Germinal center (tissue), 1 donor: ENCODE results near the gene ELANE.
"Not testable (repeated sequence)": the region's sequence is repeated elsewhere in the genome, so short reads cannot be mapped to it uniquely, and the experiment has no call there.

Source experiments
- DNase-seq: peaks from one replicate; pipeline ENCODE4 v3.0.0; 2012; ENCODE audit warnings: mixed read lengths, low spot score

ELANE gene

DNA sequence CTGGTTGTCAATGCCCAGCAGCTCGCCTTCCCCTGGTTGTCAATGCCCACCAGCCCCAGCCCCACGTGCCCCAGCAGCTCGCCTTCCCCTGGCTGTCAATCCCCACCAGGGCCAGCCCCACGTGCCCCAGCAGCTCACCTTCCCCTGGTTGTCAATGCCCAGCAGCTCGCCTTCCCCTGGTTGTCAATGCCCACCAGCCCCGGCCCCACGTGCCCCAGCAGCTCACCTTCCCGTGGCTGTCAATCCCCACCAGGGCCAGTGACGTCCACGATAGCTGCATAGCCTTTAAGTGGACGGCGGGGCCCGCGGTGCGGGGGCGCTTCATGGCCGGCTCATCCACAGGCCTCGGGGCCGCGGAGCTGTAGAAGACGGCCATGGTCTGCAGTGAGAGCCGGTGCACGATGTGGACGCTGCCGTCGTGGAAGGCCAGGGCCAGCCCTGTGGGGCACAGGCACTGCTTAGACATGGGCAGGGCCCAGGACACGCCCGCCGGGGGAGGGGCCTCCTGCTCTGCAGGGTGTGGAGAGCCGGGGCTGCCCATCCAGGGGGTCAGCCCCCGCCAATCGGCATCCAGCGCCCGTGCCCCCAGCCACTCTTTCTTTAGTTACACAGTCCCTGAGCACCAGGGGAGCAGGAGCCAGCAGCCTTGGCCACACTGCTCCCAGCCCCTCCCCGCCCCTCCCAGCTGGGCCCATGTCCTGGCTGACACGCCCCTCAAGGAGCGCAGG, 27.8 kb downstream of the ELANE start:
- DNase-seq, result no peak

DNA sequence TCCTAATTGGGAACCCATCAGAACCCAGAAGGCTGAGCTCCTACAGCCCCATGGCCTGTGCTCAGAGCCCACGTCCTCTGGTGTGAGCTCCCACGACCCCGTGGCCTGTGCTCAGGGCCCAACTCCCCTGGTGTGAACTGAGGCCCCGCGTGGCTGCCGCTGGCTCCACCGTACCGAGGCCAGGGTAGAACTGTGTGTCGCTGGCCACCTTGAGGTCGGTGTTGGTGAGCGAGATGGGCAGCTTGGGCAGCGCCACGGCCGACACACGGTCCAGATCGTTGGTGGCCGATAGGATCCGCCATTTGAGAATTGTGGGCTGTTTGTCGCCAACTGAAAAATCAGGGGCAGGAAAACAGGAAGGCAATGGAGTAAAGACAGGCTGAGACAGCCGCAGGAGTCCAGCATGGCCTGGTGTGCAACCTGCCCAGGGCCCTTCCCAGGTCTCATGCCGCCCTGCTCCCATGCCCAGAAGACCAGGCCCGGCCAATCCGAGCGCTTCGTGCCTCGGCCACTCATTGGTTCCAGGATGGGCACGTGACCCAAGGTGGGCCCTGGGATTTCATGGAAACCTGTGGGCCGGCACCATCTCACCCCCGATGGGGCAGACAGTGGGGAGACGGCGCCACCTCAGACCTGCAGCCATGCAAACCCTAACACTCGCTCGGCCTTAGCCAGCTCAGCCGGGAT, 29.4 kb downstream of the ELANE start:
- no peak for DNase-seq

DNA sequence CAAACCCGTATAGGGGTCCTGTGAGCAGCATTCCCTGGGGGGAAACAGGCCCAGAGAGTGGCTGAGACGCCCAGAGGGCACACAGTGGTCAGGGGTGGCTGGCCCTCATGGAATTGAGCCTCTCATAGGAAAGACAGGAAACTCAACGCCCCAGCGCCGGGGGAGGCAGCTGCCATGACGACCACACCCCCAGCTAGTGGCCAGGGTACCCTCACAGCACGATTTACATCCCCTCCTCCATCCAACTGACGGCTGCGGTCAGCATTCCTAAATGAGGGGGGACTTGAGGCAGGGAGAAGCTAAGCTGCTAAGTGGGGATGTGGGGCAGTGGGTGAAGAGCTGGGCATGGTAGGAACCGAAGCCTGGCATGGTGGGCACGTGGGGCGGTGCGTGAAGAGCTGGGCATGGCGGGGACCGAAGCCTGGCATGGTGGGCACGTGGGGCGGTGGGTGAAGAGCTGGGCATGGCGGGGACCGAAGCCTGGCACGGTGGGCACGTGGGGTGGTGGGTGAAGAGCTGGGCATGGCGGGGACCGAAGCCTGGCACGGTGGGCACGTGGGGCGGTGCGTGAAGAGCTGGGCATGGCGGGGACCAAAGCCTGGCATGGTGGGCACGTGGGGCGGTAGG, 30.9 kb downstream of the ELANE start:
- no peak for DNase-seq

DNA sequence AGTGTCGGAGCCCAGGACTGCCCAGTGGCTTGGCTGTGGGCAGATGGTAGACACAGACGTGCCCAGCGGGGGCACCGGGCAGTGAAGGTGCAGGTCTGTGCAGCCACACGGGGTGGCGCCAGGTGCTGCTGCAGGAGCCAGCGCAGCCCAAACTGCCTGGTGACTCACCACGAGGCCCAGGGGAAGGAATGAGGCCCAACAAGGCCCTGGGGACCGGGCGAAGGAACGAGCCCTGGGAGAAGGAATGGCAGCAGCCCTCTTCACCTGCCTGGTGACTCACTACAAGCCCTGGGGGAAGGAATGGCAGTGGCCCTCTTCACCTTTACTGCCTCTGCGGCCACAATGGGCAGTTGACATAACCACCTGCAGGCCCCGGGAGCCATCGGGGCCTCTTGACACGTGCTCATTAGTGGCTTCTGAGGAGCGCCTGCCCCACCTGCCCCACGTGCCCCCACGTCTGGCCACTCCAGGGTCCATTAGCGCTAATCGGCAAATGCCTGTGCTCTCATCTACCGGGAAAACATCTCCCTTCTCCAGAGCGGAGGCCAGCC, 31.6 kb downstream of the ELANE start:
- no peak for DNase-seq

DNA sequence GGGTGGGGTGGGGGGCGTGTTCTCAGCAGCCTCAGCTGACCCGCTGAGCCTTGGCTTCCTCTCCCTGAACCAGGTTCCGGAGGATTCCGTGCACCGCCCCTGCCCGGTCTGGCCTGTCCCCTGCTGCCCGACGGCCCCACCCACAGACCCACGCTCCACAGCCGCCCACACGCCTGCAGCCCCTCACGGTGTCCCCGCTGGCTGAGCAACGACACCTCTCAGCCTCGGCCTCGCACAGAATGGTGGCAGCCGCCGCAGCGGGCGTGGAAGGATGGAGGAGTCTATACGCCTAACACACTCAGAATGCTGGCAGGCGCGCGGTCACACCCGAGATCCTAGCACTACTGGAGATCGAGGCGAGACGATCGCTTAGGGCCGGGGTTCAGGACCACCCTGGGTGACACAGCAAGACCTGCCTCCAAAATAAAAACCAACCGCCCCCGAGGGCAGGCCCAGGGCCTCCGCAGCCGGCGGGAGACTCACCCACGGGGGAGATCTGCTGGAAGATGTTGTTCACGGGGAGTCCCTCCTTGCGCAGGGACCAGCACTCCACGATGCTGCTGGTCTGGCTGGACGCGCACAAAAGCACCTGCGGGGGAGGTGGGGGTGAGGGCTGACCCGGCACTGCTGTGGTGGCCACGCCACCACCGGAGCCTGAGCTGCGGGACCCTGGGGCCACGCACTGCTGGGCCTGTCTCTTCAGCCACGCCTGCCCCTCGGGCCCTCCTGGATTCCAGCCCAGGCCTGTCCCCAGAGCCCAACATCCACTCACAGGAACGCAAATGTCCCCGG, 32.5 kb downstream of the ELANE start:
- DNase-seq, result no peak

DNA sequence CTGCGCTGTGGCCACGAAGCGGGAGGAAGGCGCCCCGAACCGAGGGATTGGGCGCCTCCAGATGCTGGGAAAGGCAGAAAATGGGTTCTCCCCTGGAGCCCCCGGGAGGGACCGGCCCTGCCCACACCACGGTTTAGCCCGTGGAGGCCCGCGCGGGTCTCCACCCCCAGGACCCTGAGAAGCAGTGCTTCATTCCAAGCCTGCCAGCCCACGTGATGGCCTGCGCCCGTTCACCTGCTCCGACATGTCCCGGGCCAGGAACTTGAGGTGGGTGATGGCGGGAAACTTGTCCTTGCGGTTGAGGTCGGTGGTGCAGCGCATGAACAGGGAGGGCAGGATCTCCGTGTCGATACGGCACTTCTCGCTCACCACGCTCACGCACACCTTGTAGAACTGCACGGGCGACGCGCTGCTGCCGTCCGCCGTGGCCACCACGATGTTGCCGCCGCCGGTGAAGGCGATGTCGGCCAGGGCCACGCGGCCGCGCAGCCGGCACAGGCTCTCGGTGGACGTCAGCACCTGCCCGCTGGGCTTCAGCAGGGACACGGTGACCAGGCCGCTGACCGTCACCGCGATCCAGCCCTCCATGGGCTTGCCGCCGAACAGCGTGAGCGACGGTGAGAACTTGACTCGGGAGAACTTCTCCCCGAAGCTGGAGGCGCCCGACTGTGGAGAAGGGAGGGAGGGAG, 33.6 kb downstream of the ELANE start:
- no peak for DNase-seq

DNA sequence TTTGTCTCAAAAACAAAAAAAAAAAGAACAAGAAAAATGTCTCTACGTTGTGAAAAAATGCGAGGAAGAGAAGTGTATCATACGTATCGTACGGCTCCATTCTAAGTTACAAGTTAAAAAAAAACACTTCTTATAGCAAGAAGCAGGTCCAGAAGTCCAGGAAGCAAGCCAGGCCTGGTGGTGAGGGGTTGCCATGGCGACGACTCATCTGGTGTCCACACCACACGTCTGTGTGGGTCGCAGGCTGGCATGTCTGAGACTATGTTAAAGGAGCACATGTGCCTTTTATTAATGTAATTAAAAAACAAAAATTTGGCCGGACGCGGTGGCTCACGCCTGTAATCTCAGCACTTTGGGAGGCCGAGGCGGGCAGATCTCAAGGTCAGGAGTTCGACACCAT, 35.0 kb downstream of the ELANE start:
- DNase-seq, result no peak

DNA sequence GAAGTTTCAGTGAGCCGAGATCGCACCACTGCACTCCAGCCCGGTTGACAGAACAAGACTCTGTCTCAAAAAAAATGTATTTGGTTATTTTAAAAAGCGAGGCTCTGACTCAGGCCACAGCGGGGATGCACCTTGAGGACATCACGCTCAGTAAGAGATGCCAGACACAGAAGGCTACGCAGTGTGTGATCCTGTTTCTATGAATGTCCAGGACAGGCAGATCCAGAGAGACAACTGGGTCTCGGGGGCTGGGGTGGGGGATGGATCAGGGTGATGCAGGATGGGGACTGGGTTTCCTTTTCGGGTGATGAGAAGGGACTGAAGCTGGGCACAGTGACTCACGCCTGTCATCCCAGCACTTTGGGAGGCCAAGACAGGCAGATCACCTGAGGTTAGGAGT, 35.5 kb downstream of the ELANE start:
- no peak for DNase-seq

DNA sequence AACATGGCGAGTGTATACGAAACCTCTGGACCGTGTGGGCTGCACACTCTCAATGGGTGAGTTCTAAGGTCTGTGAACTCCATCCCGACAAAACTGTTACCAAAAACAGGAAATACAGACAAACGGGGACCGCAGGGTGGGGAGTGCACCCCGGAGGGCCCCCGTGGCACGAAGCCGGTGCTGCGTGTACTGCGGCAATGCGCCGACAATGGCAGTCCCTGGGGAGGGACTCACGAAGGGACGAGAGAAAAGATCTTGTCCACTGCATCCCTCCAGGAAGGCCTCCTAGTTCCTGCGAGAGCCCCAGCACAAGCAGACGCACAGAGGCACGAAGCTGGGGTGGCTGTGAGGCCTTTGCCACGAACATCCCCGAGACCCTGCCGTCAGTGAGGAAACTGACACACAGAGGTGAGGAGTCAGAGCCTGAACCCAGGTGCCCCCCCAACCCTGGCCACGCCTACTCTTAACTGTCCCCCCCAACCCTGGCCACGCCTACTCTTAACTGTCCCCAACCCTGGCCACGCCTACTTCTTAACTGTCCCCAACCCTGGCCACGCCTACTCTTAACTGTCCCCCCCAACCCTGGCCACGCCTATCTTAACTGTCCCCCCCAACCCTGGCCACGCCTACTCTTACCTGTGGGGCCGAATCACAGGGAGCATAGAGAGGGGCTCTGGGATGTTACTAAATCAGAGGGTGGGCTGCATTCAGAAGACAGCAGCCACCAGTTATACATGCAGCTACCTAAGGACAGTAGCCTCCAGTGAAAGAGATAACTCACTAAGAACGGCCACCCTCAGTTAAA, 36.7 kb downstream of the ELANE start:
- no peak for DNase-seq

DNA sequence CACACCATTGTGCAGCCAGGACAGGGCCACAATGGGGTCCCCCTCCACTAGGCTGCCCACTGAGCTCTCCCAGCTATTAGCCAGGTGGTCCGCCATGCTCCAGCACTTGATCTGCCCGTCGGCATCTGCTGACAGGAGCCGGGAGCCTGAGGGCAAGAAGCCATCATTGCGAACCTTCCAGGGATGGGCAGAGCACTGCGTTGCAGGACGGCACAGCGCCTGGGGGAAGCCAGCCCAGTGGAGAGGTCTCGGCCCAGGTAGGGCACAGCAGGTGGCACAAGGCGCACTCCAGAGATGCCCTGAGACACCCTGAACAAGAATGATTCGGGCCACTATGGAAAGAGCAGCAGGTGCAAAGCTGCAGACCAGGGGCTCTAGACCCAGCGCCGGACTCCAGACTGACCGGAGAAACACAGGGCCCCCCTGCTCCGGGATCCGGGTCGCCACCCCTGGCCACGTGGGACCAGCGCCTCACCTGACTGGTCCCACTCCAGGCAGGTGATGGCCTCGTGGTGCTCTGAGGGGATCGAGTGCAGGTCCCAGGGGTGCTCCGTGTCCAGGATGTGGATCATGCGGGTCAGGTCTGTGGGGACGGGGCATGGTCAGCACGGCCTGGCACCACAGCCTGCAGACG, 37.7 kb downstream of the ELANE start:
- DNase-seq, result no peak

DNA sequence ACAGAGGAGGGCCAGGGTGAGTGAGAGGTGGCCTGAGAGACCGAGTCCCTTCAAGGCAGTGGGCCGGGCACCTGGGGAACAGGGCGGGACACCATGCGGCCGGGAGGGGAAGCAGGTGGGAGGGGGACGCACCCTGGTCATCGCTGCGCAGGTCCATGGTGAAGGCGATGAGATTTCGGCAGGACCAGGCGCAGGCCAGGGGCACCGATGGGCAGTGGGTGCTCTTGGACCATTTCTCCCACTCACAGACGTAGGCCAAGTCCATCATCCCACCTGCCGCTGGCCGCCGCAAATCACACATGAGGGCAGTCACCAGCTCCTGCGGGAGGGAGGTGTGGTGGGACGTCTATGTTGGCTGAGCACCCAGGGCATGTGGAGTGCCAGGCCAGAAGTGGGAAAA, 38.7 kb downstream of the ELANE start:
- DNase-seq, result no peak

DNA sequence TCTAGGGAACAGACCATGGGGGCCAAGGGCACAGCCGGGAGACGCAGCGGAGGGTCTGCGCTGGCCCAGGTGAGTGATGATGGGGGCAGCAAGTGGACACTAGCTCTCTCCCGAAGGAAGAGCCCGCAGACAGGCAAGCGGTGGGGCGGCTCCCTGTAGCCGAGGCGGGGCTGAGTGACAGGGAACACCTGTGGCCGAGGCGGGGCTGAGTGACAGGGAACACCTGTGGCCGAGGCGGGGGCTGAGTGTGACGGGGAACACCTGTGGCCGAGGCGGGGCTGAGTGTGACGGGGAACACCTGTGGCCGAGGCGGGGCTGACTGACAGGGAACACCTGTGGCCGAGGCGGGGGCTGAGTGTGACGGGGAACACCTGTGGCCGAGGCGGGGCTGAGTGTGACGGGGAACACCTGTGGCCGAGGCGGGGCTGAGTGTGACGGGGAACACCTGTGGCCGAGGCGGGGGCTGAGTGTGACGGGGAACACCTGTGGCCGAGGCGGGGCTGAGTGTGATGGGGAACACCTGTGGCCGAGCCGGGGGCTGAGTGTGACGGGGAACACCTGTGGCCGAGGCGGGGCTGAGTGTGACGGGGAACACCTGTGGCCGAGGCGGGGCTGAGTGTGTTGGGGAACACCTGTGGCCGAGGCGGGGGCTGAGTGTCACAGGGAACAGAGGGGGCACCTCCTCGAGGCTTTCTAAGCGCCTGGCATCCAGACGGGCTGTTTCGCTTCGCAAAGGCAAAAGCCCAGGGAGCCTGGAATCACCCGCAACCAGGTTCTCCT, 39.5 kb downstream of the ELANE start:
- not testable (repeated sequence) for DNase-seq

DNA sequence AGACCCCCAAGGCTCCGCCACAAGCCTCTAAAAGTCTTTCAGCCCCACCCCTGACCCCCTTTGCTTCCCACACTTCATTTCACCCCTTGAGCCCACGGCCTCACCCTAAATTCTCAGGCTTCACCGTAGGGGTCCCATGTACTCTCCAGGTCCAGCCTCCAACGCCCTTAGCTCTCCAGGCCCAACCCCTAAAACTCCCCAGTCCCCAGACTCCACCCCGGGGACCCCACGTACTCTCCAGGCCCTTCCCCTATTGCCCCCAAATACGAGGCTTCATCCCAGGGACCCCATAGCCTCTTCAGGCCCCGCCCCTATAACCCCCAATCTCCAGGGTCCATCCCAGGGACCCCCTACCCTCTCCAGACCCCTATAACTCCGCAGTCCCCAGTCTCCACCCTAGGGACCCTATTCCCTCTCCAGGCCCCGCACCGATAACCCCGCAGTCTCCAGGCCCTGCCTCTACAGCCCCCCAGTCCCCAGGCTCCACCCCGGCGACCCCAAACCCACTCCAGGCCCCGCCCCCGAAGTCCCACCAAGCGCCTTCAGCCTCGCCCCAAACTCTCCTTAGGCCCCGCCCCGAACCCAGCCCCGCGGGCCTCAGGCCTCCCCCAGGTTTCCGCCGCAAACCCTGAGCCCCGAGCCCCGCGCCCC, 40.3 kb downstream of the ELANE start:
- peak; percentile 59 for DNase-seq

DNA sequence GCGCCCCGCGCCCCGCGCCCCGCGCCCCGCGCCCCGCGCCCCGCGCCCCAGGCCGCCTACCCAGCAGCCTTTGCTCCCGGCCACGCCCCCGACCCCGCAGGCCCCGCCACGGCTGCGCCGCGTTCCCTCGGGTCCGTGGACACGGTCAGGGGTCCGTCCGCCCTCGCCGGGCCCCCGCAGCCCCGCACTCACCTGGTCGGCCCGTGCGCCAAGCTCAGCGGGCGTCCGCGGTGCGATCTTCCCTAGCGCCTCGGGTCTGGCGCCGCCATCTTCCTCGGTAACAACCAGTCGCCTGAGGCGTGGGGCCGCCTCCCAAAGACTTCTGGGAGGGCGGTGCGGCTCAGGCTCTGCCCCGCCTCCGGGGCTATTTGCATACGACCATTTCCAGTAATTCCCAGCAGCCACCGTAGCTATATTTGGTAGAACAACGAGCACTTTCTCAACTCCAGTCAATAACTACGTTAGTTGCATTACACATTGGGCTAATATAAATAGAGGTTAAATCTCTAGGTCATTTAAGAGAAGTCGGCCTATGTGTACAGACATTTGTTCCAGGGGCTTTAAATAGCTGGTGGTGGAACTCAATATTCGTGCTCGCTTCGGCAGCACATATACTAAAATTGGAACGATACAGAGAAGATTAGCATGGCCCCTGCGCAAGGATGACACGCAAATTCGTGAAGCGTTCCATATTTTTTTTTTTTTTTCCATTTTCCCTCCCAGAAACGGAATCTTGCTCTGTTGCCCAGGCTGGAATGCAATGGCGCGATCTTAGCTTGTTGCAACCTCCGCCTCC, 41.0 kb downstream of the ELANE start, which contains the start of the genes MED16 and RNU6-9:
Gene MED16, minus strand, starts transcription at position 294 of the 796 bp plus-strand sequence. CDS start 2,056 bp downstream, outside the sequence.
Gene RNU6-9, plus strand, starts transcription at position 591 of the 796 bp plus-strand sequence.
- DNase-seq, result peak; percentile 95

DNA sequence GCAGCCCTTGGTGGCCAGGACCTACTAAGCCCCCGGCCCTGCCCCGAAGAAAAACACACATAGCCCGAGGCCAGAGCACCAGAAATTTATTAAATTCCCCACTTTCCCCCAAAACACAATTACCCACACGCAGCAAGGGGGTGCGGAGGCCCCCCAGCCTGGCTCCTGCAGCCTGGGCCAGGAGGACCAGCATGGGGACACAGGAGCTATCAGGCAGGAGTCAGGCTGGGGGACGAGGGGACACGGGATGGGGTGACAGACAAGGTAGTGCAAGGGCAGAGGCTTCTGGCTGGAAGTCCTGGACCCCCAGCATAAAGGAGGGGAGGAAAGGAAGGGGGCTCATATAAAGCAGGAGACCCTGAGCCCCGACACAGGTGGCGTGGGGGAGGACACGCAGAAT, 44.3 kb downstream of the ELANE start:
- no peak for DNase-seq

DNA sequence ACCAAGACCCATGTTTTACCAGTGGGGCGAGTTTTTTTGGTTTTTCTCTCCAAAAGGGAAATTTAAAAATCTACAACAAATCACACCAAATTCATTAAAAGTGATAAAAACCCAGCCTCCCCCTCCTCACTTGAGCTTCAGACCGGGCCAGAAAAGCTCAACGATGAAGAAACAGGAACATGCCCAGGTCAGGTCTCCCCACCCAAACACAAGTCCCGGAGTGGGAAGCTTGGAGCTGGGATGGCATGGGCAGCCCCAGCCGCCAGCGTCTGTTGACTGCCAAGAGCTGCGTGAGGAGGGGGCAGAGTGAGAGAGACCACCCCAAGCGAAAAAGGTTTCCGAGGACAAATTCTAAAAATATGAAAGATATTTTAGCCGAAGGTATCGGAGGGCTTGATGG, 44.9 kb downstream of the ELANE start:
- DNase-seq, result no peak

DNA sequence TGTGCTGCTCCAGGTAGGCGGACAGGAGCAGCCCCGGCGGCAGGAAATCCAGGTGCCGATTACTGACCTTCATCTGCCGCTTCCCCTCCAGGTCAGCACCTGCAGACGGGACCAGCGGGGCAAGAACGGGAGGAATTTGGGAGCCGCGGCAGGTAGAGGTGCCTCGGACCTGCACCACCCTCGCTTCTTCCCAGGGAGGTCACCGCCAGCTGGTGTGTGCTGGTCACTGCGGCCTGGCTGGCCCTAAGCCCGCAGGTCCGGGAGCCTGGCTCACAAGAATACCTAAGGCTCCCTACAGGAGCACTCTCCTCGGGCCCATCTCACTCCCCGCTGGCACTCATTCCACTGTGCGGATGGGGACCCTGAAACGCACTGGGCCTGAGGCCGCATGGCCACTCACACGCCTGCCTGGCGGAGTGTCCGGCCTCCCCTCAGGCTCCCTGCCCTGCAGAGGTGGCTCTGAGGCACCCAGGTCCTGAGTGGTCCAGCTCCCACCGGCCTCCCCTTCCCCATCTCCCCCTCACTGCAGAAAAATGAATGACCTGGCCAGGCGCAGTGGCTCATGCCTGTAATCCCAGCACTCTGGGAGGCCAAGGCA, 45.4 kb downstream of the ELANE start:
- DNase-seq, result no peak
